ENCODE results near the gene BAZ1A. TPM values are rescaled to one million over a fixed set of nuclear protein-coding genes. Genes with fewer than 3 reads are reported as not detected.

BAZ1A gene
- total and polyA plus RNA-seq, 4 experiments from 2014 or later, result 5.6 to 56.4 (median 35.3) TPM

GRCh38 chr14:34775342-34775741 is 99.8 kb downstream of the BAZ1A start:
- Mint-ChIP-seq H3K4me1 (peaks cover 0 to 4% (median 2%) of the 10 kb centered on the region in 4 donors), H3K27ac (peak overlapping the region in 2 of 7 donors; percentile 8 to 41), H3K4me3 (no peak overlapping the region), H3K27me3 (no peaks in the 10 kb centered on the region), H3K36me3 (peaks cover 49 to 60% of the 10 kb centered on the region in 2 donors), H3K9me3 (no peaks in the 10 kb centered on the region)
- peaks cover 41% of the 10 kb centered on the region for H3K36me3 ChIP-seq (ENCODE audit: insufficient read depth, low read length)
- ChIA-PET POLR2A (ENCODE audit: partially characterized antibody) (no interaction called here), CTCF (ENCODE audit: partially characterized antibody) (interaction anchor here (0.9 to 1.0 kb wide), 2 partner anchors 11 to 53 kb away, joined by 3 to 5 read pairs; no protein-coding TSS in a partner anchor)
- no peak for DNase-seq
- H3K4me1 ChIP-seq (ENCODE audit: insufficient read depth, low read length), result no peaks in the 10 kb centered on the region
- no peak overlapping the region for H3K4me3 ChIP-seq (ENCODE audit: low read length in 2 of 2)
- no peak overlapping the region for H3K27ac ChIP-seq (ENCODE audit: low read depth, low read length)
- intact Hi-C loops (cut with micrococcal nuclease), result no loop called here
- no peaks in the 10 kb centered on the region for H3K27me3 ChIP-seq (ENCODE audit: insufficient read depth, low read length)
- no peaks in the 10 kb centered on the region for H3K9me3 ChIP-seq (ENCODE audit: control insufficient read depth in 1 of 2, low read length in 2 of 2)

- intact Hi-C loops (cut with micrococcal nuclease), result no loop called here
- ChIA-PET CTCF (ENCODE audit: partially characterized antibody) (no interaction called here), POLR2A (ENCODE audit: partially characterized antibody) (no interaction called here)
- Histone ChIP-seq H3K4me3 (ENCODE audit: low read length in 2 of 2) (no peak overlapping the region), H3K27me3 (ENCODE audit: insufficient read depth, low read length) (no peaks in the 10 kb centered on the region), H3K9me3 (ENCODE audit: control insufficient read depth in 1 of 2, low read length in 2 of 2) (no peaks in the 10 kb centered on the region), H3K4me1 (ENCODE audit: insufficient read depth, low read length) (no peaks in the 10 kb centered on the region), H3K36me3 (ENCODE audit: insufficient read depth, low read length) (peaks cover 27% of the 10 kb centered on the region), H3K27ac (ENCODE audit: low read depth, low read length) (no peak overlapping the region)
- H3K27me3 Mint-ChIP-seq, result no peaks in the 10 kb centered on the region
- H3K9me3 Mint-ChIP-seq, result no peaks in the 10 kb centered on the region
- H3K4me1 Mint-ChIP-seq, result peaks cover 0 to 9% (median 4%) of the 10 kb centered on the region in 4 donors
- no peak for DNase-seq
- peaks cover 35 to 50% of the 10 kb centered on the region in 2 donors for H3K36me3 Mint-ChIP-seq
- H3K27ac Mint-ChIP-seq, result no peak overlapping the region
- H3K4me3 Mint-ChIP-seq, result no peak overlapping the region
Measured at GRCh38 chr14:34770901-34771300, 104.3 kb downstream of the BAZ1A start.

- no peaks in the 10 kb centered on the region for H3K27me3 Mint-ChIP-seq
- H3K9me3 Mint-ChIP-seq, result no peaks in the 10 kb centered on the region
- Histone ChIP-seq H3K4me3 (ENCODE audit: low read length in 2 of 2) (no peak overlapping the region), H3K36me3 (ENCODE audit: insufficient read depth, low read length) (peaks cover 39% of the 10 kb centered on the region), H3K27ac (ENCODE audit: low read depth, low read length) (no peak overlapping the region), H3K9me3 (ENCODE audit: control insufficient read depth in 1 of 2, low read length in 2 of 2) (no peaks in the 10 kb centered on the region), H3K4me1 (ENCODE audit: insufficient read depth, low read length) (no peaks in the 10 kb centered on the region), H3K27me3 (ENCODE audit: insufficient read depth, low read length) (no peaks in the 10 kb centered on the region)
- peaks cover 33 to 59% of the 10 kb centered on the region in 2 donors for H3K36me3 Mint-ChIP-seq
- H3K4me1 Mint-ChIP-seq, result peaks cover 0 to 8% (median 6%) of the 10 kb centered on the region in 4 donors
- no peak overlapping the region for H3K4me3 Mint-ChIP-seq
- H3K27ac Mint-ChIP-seq, result peak overlapping the region in 6 of 7 donors; percentile 22 to 84 (median 68)
- ChIA-PET CTCF (ENCODE audit: partially characterized antibody) (interaction anchor here (1.2 to 2.0 kb wide), 3 partner anchors 29 to 94 kb away, joined by 3 to 11 read pairs (median 4); no protein-coding TSS in a partner anchor), POLR2A (ENCODE audit: partially characterized antibody) (no interaction called here)
- DNase-seq, result no peak
- intact Hi-C loops (cut with micrococcal nuclease), result no loop called here
Measured at GRCh38 chr14:34766606-34767005, 108.6 kb downstream of the BAZ1A start.

GRCh38 chr14:34766060-34766459 is 109.1 kb downstream of the BAZ1A start:
- peaks cover 0 to 8% (median 6%) of the 10 kb centered on the region in 4 donors for H3K4me1 Mint-ChIP-seq

GRCh38 chr14:34755215-34755614 is 119.9 kb downstream of the BAZ1A start:
- H3K27ac ChIP-seq (ENCODE audit: low read depth, low read length), result no peak overlapping the region
- no peak for DNase-seq
- no peak overlapping the region for H3K4me3 ChIP-seq (ENCODE audit: low read length in 2 of 2)
- no peaks in the 10 kb centered on the region for H3K27me3 ChIP-seq (ENCODE audit: insufficient read depth, low read length)
- ChIA-PET POLR2A (ENCODE audit: partially characterized antibody) (no interaction called here), CTCF (ENCODE audit: partially characterized antibody) (no interaction called here)
- Mint-ChIP-seq H3K27ac (peak overlapping the region in 3 of 7 donors; percentile 19 to 47 (median 29)), H3K4me3 (no peak overlapping the region), H3K27me3 (no peaks in the 10 kb centered on the region), H3K9me3 (no peaks in the 10 kb centered on the region), H3K4me1 (peaks cover 0 to 2% (median 0%) of the 10 kb centered on the region in 4 donors), H3K36me3 (peaks cover 27 to 34% of the 10 kb centered on the region in 2 donors)
- H3K9me3 ChIP-seq (ENCODE audit: control insufficient read depth in 1 of 2, low read length in 2 of 2), result no peaks in the 10 kb centered on the region
- no peaks in the 10 kb centered on the region for H3K4me1 ChIP-seq (ENCODE audit: insufficient read depth, low read length)
- peaks cover 26% of the 10 kb centered on the region for H3K36me3 ChIP-seq (ENCODE audit: insufficient read depth, low read length)
- intact Hi-C loops (cut with micrococcal nuclease), result no loop called here

More at GRCh38 chr14:34766060-34766459, 109.1 kb downstream of the BAZ1A start:
- ChIA-PET POLR2A (ENCODE audit: partially characterized antibody) (no interaction called here), CTCF (ENCODE audit: partially characterized antibody) (interaction anchor here (2.0 kb wide), 1 partner anchor 93 kb away, joined by 11 read pairs; no protein-coding TSS in a partner anchor)
- peak overlapping the region in 5 of 7 donors; percentile 8 to 84 (median 68) for H3K27ac Mint-ChIP-seq
- no peaks in the 10 kb centered on the region for H3K27me3 ChIP-seq (ENCODE audit: insufficient read depth, low read length)
- no peaks in the 10 kb centered on the region for H3K4me1 ChIP-seq (ENCODE audit: insufficient read depth, low read length)
- H3K4me3 Mint-ChIP-seq, result no peak overlapping the region
- no peaks in the 10 kb centered on the region for H3K9me3 ChIP-seq (ENCODE audit: control insufficient read depth in 1 of 2, low read length in 2 of 2)
- no peak for DNase-seq
- H3K36me3 ChIP-seq (ENCODE audit: insufficient read depth, low read length), result peaks cover 39% of the 10 kb centered on the region
- H3K36me3 Mint-ChIP-seq, result peaks cover 35 to 61% of the 10 kb centered on the region in 2 donors
- no peaks in the 10 kb centered on the region for H3K9me3 Mint-ChIP-seq
- no peak overlapping the region for H3K27ac ChIP-seq (ENCODE audit: low read depth, low read length)
- H3K4me3 ChIP-seq (ENCODE audit: low read length in 2 of 2), result no peak overlapping the region
- intact Hi-C loops (cut with micrococcal nuclease), result no loop called here
- H3K27me3 Mint-ChIP-seq, result no peaks in the 10 kb centered on the region

GRCh38 chr14:34754687-34755086 is 120.5 kb downstream of the BAZ1A start:
- H3K4me1 ChIP-seq (ENCODE audit: insufficient read depth, low read length), result no peaks in the 10 kb centered on the region
- peaks cover 22% of the 10 kb centered on the region for H3K36me3 ChIP-seq (ENCODE audit: insufficient read depth, low read length)
- no peaks in the 10 kb centered on the region for H3K9me3 ChIP-seq (ENCODE audit: control insufficient read depth in 1 of 2, low read length in 2 of 2)
- Mint-ChIP-seq H3K4me3 (no peak overlapping the region), H3K27me3 (no peaks in the 10 kb centered on the region), H3K36me3 (peaks cover 25 to 31% of the 10 kb centered on the region in 2 donors), H3K4me1 (peaks cover 0 to 2% (median 0%) of the 10 kb centered on the region in 4 donors), H3K9me3 (no peaks in the 10 kb centered on the region), H3K27ac (peak overlapping the region in 3 of 7 donors; percentile 31 to 47 (median 32))
- H3K27ac ChIP-seq (ENCODE audit: low read depth, low read length), result no peak overlapping the region
- no peak overlapping the region for H3K4me3 ChIP-seq (ENCODE audit: low read length in 2 of 2)
- H3K27me3 ChIP-seq (ENCODE audit: insufficient read depth, low read length), result no peaks in the 10 kb centered on the region
- ChIA-PET CTCF (ENCODE audit: partially characterized antibody) (no interaction called here), POLR2A (ENCODE audit: partially characterized antibody) (interaction anchor here (0.6 kb wide), 1 partner anchor 227 kb away, joined by 3 read pairs; no protein-coding TSS in a partner anchor)
- intact Hi-C loops (cut with micrococcal nuclease), result no loop called here
- DNase-seq, result no peak

GRCh38 chr14:34750670-34751069 is 124.5 kb downstream of the BAZ1A start:
- intact Hi-C loops (cut with micrococcal nuclease), result no loop called here
- H3K4me1 ChIP-seq (ENCODE audit: insufficient read depth, low read length), result no peaks in the 10 kb centered on the region
- POLR2A ChIA-PET (ENCODE audit: partially characterized antibody), result no interaction called here
- no peaks in the 10 kb centered on the region for H3K27me3 Mint-ChIP-seq
- no peak overlapping the region for H3K4me3 Mint-ChIP-seq
- CTCF ChIA-PET (ENCODE audit: partially characterized antibody), result no interaction called here
- peaks cover 19 to 20% of the 10 kb centered on the region in 2 donors for H3K36me3 Mint-ChIP-seq
- H3K4me1 Mint-ChIP-seq, result peaks cover 0 to 6% (median 2%) of the 10 kb centered on the region in 4 donors
- no peak overlapping the region for H3K27ac ChIP-seq (ENCODE audit: low read depth, low read length)
- H3K27ac Mint-ChIP-seq, result peak overlapping the region in 2 of 7 donors; percentile 4 to 36
- no peak for DNase-seq
- no peak overlapping the region for H3K4me3 ChIP-seq (ENCODE audit: low read length in 2 of 2)
- H3K36me3 ChIP-seq (ENCODE audit: insufficient read depth, low read length), result peaks cover 11% of the 10 kb centered on the region
- H3K9me3 ChIP-seq (ENCODE audit: control insufficient read depth in 1 of 2, low read length in 2 of 2), result no peaks in the 10 kb centered on the region
- no peaks in the 10 kb centered on the region for H3K27me3 ChIP-seq (ENCODE audit: insufficient read depth, low read length)
- no peaks in the 10 kb centered on the region for H3K9me3 Mint-ChIP-seq

All from CD4-positive, alpha-beta memory T cell (primary cell).